HL-60/S4 treated with phorbol 12-myristate 13-acetate at 8.2 ng/mL for 4 days and 3 days (cell line): Measurements from ENCODE around the gene DCDC2C.
"Not testable (repeated sequence)": the region's sequence is repeated elsewhere in the genome, so short reads cannot be mapped to it uniquely, and the experiment has no call there.

Experiments used
- in situ Hi-C: fragments of 300-500 bp; cut with MboI; formaldehyde crosslinking; loops from 2 replicates; pipeline ENCODE4 v1.15.0; 2022; ENCODE audit warnings: low sequenced_read_pairs

The DCDC2C gene

GRCh38 chr2:3703236-3703756 lies at the start of gene DCDC2C:
DCDC2C (plus strand) TSS chr2:3703575; CDS start chr2:3703752, 177 bp downstream.
- in situ Hi-C loops = no loop called here

GRCh38 chr2:3654011-3654410 lies 49.4 kb upstream of the DCDC2C start:
- in situ Hi-C loops = no loop called here

- in situ Hi-C loops = no loop called here
Measured at GRCh38 chr2:3654531-3655225, 48.7 kb upstream of the DCDC2C start.

- in situ Hi-C loops = no loop called here
Measured at GRCh38 chr2:3655871-3656761, 47.3 kb upstream of the DCDC2C start.

- in situ Hi-C loops = no loop called here
Measured at GRCh38 chr2:3656762-3657721, 46.3 kb upstream of the DCDC2C start.

GRCh38 chr2:3657881-3658280 lies 45.5 kb upstream of the DCDC2C start, which contains the start of gene ALLC:
ALLC (plus strand) TSS chr2:3658200; CDS start chr2:3671158, 12,958 bp downstream.
- in situ Hi-C loops = no loop called here

GRCh38 chr2:3659447-3660432 lies 43.6 kb upstream of the DCDC2C start:
- in situ Hi-C loops = no loop called here

- in situ Hi-C loops = not testable (repeated sequence)
Measured at GRCh38 chr2:3660640-3661039, 42.7 kb upstream of the DCDC2C start.

GRCh38 chr2:3661149-3661660 lies 42.2 kb upstream of the DCDC2C start:
- in situ Hi-C loops = no loop called here

- in situ Hi-C loops = no loop called here
Measured at GRCh38 chr2:3662239-3662638, 41.1 kb upstream of the DCDC2C start.

GRCh38 chr2:3664118-3664517 lies 39.3 kb upstream of the DCDC2C start:
- in situ Hi-C loops = no loop called here

GRCh38 chr2:3664925-3665324 lies 38.5 kb upstream of the DCDC2C start:
- in situ Hi-C loops = no loop called here

- in situ Hi-C loops = no loop called here
Measured at GRCh38 chr2:3665886-3666612, 37.3 kb upstream of the DCDC2C start.

GRCh38 chr2:3666613-3666975 lies 36.8 kb upstream of the DCDC2C start:
- in situ Hi-C loops = no loop called here

- in situ Hi-C loops = no loop called here
Measured at GRCh38 chr2:3667151-3667631, 36.2 kb upstream of the DCDC2C start.

GRCh38 chr2:3669656-3670055 lies 33.7 kb upstream of the DCDC2C start:
- in situ Hi-C loops = no loop called here

- in situ Hi-C loops = no loop called here
Measured at GRCh38 chr2:3670376-3670775, 33.0 kb upstream of the DCDC2C start.

- in situ Hi-C loops = no loop called here
Measured at GRCh38 chr2:3670941-3671340, 32.4 kb upstream of the DCDC2C start.
